ENCODE results near the gene SCYL2. TPM values are rescaled to one million over a fixed set of nuclear protein-coding genes. Genes with fewer than 3 reads are reported as not detected.

The SCYL2 gene
- total and polyA plus RNA-seq, 2 of the 13 experiments (the other 11 are each of a cell fraction or from before 2014, with no cell fraction given): 11.4 to 28.8 TPM

- no peak for ATAC-seq
- H3K79me2 ChIP-seq (ENCODE audit: insufficient read depth, low read length): no peaks in the 10 kb centered on the region
- H3K27ac ChIP-seq (ENCODE audit: extremely low read length, insufficient read depth, low read length): no peak overlapping the region
- WGBS (ENCODE audit: low lambda C conversion rate): 73% methylated on average over 9 of the region's 12 CpGs
- no peak overlapping the region for H3K4me3 ChIP-seq (replicated peaks in 1 of 3; ENCODE audit: insufficient read depth in 1 of 3, low read depth in 2 of 3, low read length in 3 of 3)
- no peak for FAIRE-seq
- in situ Hi-C loops (cut with HindIII; ENCODE audit: extremely low pct_ligation_motif_present, low pct_unique_long_range_greater_than_20kb): no loop called here
- POLR2A ChIA-PET: interaction anchor here (1.2 kb wide), 1 partner anchor 9 kb away, joined by 3 read pairs; no protein-coding TSS in a partner anchor
- no peaks in the 10 kb centered on the region for H3K36me3 ChIP-seq (replicated peaks in 1 of 2; ENCODE audit: control insufficient read depth in 1 of 2, insufficient read depth in 2 of 2, low read length in 2 of 2)
- BruUV-seq (replicated peaks): no TSS peak
- peaks cover 0 to 1% of the 10 kb centered on the region in 2 experiments; a peak in 1 of 5 replicates for H3K27me3 ChIP-seq (ENCODE audit: control insufficient read depth in 1 of 2, insufficient read depth in 2 of 2, low read length in 2 of 2)
- no peak overlapping the region for H3K9ac ChIP-seq (ENCODE audit: insufficient read depth, low read depth, low read length)
- no peaks in the 10 kb centered on the region for H4K20me1 ChIP-seq (ENCODE audit: insufficient read depth, low read length)
- DNase-seq (ENCODE audit: low spot score): no peak
- 0 out of 2 replicates have a peak overlapping the region, but pooled peaks have one; percentile 15 for H3K4me2 ChIP-seq (ENCODE audit: low read depth, low read length)
- H2AFZ ChIP-seq (ENCODE audit: low read length): no peak overlapping the region
- no peaks in the 10 kb centered on the region for H3K9me3 ChIP-seq (ENCODE audit: low read length)
- no peak for TF ChIP-seq ZNF576 (CRISPR knock-in tag; IDR thresholded peaks at IDR 0.05)
- TF ChIP-seq ZNF18 (CRISPR knock-in tag; IDR thresholded peaks at IDR 0.05; ENCODE audit: insufficient replicate concordance): no peak
- no peak for TF ChIP-seq ZNF800 (CRISPR knock-in tag; IDR thresholded peaks at IDR 0.05)
- no peak for TF ChIP-seq ARID4A (CRISPR knock-in tag; IDR thresholded peaks at IDR 0.05; ENCODE audit: borderline replicate concordance)
- TF ChIP-seq RBM22 (optimal IDR thresholded peaks at IDR 0.05; ENCODE audit: low read length): no peak
- no peak for TF ChIP-seq ZNF75D (CRISPR knock-in tag; IDR thresholded peaks at IDR 0.05; ENCODE audit: borderline replicate concordance)
- no peak for TF ChIP-seq ZNF329 (CRISPR knock-in tag; IDR thresholded peaks at IDR 0.05; ENCODE audit: low read depth)
- intact Hi-C loops (cut with micrococcal nuclease; ENCODE audit: unreplicated experiment): no loop called here
- CTCF ChIA-PET (ENCODE audit: low intra/inter-chr PET ratio, low total read pairs): no interaction called here
- H3K4me1 ChIP-seq (ENCODE audit: insufficient read depth, low read length): peaks cover 17% of the 10 kb centered on the region
These were observed 108.2 kb downstream of the SCYL2 start for GRCh38 chr12:100375038-100375735.

All from HepG2 (cell line).